HUES48 (cell line): ENCODE results near the gene RPS27.
A peak's percentile ranks its signal among the peaks of the same experiment; 100 is the strongest.
"Not testable (repeated sequence)": the region's sequence is repeated elsewhere in the genome, so short reads cannot be mapped to it uniquely, and the experiment has no call there.

Source experiments
- H3K27ac ChIP-seq: one replicate; pipeline ENCODE4 v1.7.0; 2013; ENCODE audit warnings: low read depth, low read length, inconsistent platforms
- H3K27me3 ChIP-seq: 2 replicates; pipeline ENCODE4 v1.6.1; 2013; ENCODE audit warnings: mild to moderate bottlenecking, low read length; ENCODE audit not compliant: control insufficient read depth, insufficient read depth
- H3K36me3 ChIP-seq: 2 replicates; pipeline ENCODE4 v1.6.1; 2013; ENCODE audit warnings: low read length; ENCODE audit not compliant: control insufficient read depth, insufficient read depth
- H3K4me1 ChIP-seq: 2 replicates; pipeline ENCODE4 v1.6.1; 2013; ENCODE audit warnings: mild to moderate bottlenecking, low read length; ENCODE audit not compliant: control insufficient read depth, insufficient read depth
- H3K4me3 ChIP-seq: 2 replicates; pipeline ENCODE4 v1.5.1; 2013; ENCODE audit warnings: mild to moderate bottlenecking, low read depth, low read length
- H3K9ac ChIP-seq: 2 replicates; pipeline ENCODE4 v1.6.1; 2013; ENCODE audit warnings: mild to moderate bottlenecking, low read depth, low read length, moderate library complexity
- H3K9me3 ChIP-seq: 2 replicates; pipeline ENCODE4 v1.6.1; 2013; ENCODE audit warnings: low read length; ENCODE audit not compliant: control insufficient read depth, insufficient read depth

Gene RPS27

DNA sequence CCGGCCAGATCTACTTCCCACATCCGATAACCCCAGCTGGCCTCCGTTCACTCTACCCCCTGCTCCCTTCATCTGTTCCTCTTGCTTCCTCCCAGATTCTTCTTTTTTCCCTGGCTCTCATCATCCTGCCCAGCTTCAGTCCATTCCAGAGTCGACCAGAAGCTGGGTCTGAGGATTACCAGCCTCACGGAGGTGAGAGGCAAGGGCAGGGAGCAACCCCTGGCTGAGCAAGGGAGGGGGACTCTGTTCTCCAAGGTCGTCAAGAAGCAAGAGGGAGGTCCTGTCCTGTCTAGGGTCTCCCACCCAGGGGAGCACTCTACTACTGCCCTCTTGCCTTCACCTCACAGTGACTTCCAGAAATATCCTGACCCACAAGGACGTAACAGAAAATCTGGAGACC, 17.0 kb upstream of the RPS27 start:
- H3K27ac ChIP-seq, result no peak overlapping the region
- H3K9ac ChIP-seq, result no peak overlapping the region
- H3K9me3 ChIP-seq, result no peaks in the 10 kb centered on the region
- H3K4me3 ChIP-seq, result no peak overlapping the region
- peaks cover 34% of the 10 kb centered on the region for H3K36me3 ChIP-seq
- H3K4me1 ChIP-seq, result peaks cover 7% of the 10 kb centered on the region; the same call in 1 of the 2 replicates
- no peaks in the 10 kb centered on the region for H3K27me3 ChIP-seq

DNA sequence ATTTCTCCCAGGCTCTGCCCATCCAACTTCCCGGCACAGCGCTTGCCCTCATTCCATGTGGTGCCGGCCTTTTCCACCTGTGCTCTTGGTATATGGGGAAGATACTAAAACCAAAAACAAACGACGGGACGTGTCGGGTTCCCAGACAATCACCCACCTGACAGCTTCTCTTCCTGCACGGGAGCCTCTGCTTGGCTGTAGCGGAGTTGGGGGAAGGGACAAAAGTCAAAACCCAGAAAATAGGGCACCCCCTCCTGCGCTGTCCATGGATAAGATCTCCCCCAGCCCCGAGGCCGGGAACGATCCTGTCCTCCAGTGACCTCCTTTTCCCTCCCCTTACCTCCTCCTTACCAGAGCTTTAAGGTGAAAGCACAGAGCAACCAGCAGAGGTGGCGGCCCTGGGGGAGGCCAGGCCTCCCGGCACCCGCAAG, 13.7 kb upstream of the RPS27 start:
- peaks cover 50% of the 10 kb centered on the region for H3K36me3 ChIP-seq
- peak overlapping the region; percentile 96 for H3K4me3 ChIP-seq
- H3K27ac ChIP-seq, result peak overlapping the region; percentile 95
- no peaks in the 10 kb centered on the region for H3K27me3 ChIP-seq
- H3K9me3 ChIP-seq, result no peaks in the 10 kb centered on the region
- peak overlapping the region; percentile 89 for H3K9ac ChIP-seq
- H3K4me1 ChIP-seq, result peaks cover 4% of the 10 kb centered on the region; the same call in 1 of the 2 replicates

DNA sequence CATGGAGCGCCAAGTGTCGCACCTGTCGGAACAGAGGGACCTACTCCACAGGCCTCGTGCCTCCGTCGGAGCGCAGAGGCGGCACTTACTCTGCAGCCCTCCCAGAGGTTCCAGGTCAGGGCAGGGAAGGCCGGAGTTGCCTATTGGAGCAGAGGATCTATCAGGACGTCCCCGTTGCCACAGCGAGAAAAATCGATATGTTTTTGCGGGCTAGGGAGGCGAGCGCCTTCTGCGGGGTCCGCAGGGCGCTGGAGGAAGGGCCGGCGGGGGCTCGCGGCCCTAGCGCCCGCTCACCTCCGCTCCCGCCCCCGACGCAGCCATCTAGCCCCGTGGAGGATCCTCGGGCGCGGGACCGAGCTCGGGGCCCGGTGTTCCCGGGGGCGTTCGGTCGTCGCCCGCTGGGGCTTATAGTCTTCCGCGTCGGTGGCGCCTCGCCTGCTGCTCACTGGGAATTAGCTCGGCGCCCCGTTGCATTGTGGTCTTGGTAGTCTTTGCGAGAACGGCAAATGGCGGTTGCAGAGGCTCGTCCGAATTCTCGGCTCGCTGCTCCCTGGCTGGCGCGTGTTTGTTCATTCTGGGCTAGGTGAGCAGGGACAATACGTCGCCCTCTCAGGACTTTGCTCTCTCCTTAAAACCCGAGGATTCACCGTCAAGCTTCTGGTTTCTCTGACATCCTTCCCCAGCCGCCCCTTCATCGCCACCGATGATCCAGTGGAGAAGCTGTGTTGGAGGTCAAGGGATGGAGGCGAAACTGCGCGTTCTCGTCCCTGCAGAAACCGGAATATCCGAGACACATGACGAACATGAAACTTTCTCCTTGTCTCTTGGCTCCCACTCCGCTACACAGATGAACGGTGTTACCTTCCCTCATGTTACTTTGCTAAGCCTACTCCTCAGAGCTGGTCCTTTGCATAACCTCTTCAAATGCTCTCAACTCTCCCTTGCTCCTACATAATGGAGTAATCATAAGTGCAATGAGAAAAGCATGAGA, 13.0 kb upstream of the RPS27 start, which contains the start of gene JTB:
TSS of gene JTB (minus strand) at position 425 of the 991 bp plus-strand sequence. CDS start at position 3, 422 bp downstream.
- H3K27me3 ChIP-seq, result no peaks in the 10 kb centered on the region
- H3K9me3 ChIP-seq, result no peaks in the 10 kb centered on the region
- peaks cover 57% of the 10 kb centered on the region for H3K36me3 ChIP-seq
- peak within 1 kb of the TSS; percentile 89 for H3K9ac ChIP-seq
- H3K4me3 ChIP-seq, result peak within 1 kb of the TSS; percentile 96
- peaks cover 4% of the 10 kb centered on the region; the same call in 1 of the 2 replicates for H3K4me1 ChIP-seq
- H3K27ac ChIP-seq, result peak within 1 kb of the TSS; percentile 95

DNA sequence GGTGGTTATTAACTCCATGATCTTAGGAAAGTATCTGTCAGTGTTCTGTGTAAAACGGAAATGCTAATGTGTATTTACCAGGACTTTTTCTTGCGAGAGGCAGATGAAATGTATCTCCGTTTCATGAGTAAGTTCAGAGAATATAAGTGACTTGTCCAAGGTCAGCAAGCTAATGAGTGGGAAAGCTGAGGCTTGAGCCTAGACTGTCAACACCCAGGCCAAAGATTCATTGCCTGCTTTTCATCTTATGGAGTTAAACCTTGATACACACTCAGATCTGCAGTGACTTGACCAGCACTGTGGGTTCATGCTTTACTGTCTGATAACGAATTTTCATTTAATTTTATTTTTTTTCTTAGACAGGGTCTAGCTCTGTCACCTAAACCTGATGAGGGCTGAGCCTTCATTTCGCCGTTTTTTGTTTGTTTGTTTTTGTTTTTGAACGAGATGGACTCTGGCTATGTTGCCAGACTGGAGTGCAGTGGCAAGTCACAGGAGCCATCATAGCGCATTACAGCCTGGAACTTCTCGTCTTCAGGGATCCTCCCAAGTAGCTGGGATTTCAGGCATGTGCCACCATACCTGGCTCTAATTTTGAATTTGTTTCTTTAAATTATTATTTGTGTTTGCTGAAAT, 12.2 kb upstream of the RPS27 start:
- H3K9me3 ChIP-seq, result no peaks in the 10 kb centered on the region
- peaks cover 55% of the 10 kb centered on the region for H3K36me3 ChIP-seq
- H3K9ac ChIP-seq, result no peak overlapping the region
- H3K27me3 ChIP-seq, result no peaks in the 10 kb centered on the region
- H3K4me3 ChIP-seq, result peak overlapping the region; percentile 96
- H3K27ac ChIP-seq, result peak overlapping the region; percentile 95
- H3K4me1 ChIP-seq, result peaks cover 4% of the 10 kb centered on the region; the same call in 1 of the 2 replicates

DNA sequence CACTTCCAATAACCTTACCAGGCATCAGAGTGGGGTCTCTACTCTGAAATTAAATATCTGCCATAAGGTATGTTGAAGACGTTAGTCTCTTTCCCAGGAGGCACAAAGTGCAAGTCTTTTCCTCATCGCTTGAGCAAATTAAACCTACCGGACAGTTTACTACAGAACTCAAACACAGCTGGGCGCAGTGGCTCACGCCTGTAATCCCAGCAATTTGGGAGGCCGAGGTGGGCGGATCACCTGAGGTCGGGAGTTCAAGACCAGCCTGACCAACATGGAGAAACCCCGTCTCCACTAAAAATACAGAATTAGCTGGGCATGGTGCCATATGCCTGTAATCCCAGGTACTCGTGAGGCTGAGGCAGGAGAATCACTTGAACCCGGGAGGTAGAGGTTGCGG, 11.5 kb upstream of the RPS27 start:
- not testable (repeated sequence) for H3K4me3 ChIP-seq, H3K27me3 ChIP-seq, H3K4me1 ChIP-seq, H3K9ac ChIP-seq, H3K27ac ChIP-seq, H3K9me3 ChIP-seq
- peaks cover 51% of the 10 kb centered on the region for H3K36me3 ChIP-seq

DNA sequence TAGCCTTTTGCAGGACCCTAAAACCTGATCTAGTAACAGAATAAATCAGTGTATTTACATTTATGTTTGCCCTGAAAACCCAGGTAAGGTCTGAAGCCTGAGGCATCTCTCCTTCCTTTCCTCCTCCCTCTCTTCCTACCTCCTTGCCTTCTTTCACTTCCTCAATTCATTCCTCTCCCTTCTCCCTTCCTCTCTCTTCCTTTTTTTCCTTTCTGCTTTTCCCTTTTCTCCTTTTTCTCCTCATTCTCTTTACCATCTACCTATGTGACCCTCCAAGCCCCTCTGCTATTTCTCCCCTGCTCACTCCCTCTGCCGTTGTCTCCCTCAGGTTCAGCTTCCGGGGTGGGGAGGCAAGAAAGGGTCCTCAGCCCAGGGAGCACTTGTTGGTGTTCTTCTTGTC, 8.8 kb upstream of the RPS27 start:
- not testable (repeated sequence) for H3K9ac ChIP-seq, H3K9me3 ChIP-seq
- peaks cover 35% of the 10 kb centered on the region for H3K36me3 ChIP-seq

DNA sequence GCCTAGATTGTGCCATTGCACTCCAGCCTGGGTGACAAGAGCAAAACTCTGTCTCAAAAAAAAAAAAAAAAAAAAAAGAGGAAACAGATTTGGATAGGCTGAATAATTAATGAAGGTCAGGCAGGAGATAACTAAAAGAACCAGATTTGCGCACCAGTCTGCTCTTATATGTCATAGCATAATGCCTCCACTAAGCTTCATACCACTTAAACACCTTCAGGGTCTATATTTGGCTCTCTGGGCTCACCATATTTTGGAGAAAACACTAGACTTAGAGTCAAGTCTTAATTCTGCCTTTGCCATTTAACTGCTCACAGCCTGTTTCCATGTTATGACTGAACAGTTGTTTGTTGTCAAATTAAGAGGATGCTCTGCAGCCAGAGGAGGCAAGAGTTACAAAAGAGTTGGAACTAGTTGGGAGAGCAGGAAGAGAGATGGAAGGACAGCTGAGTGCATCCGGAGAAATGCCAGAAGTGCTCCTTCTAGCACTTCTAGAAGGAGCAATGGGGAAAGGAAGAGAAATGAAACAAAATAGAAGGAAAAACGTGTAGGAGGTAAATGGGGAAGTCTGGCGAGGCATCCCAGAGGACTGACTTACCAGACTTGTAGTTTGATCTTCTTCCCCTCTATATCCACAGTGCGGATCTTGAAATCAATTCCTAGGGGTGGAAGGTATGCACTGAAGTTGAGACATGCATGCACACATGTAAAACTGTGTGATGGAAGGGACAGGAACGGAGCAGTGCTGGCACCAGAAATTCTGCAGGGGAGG, 6.3 kb upstream of the RPS27 start:
- Histone ChIP-seq H3K4me1 (peaks cover 10% of the 10 kb centered on the region; the same call in 1 of the 2 replicates), H3K27ac (peak overlapping the region; percentile 89), H3K9me3 (no peaks in the 10 kb centered on the region), H3K36me3 (peaks cover 30% of the 10 kb centered on the region), H3K9ac (no peak overlapping the region), H3K4me3 (peak overlapping the region; percentile 91), H3K27me3 (no peaks in the 10 kb centered on the region)

More for the DNA sequence above, 8.8 kb upstream of the RPS27 start:
- H3K4me1 ChIP-seq, H3K27me3 ChIP-seq, H3K4me3 ChIP-seq, H3K27ac ChIP-seq: not testable (repeated sequence)

DNA sequence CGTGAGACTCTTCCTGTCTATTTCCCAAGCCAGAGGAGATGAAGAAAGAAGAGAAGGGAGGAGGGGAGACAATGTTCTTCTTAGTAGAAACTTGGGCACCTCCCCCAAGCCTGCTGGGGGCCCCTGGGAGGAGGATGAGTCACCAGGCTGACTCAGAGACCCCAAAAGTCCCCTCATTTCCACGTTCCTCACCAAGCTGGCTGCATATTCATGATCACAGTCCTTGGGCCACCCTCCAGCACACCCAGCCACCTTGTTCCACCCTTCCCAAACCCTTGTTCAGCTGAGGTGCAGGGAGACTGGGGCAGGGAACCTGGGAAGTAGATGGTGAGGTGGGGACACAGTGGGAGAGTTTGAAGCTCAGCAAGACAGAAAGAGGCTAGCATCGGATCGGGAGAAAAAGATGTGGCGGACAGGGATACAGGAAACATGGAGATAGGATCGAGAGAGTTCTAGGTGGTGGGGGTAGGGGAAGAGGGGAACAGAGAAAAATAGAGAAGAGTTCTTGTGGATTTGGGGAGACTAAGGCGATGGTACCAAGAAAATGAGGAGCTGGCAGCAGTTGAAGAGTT, 5.1 kb upstream of the RPS27 start:
- Histone ChIP-seq H3K9ac (peak overlapping the region; percentile 82), H3K36me3 (peaks cover 30% of the 10 kb centered on the region), H3K4me1 (peaks cover 10% of the 10 kb centered on the region; the same call in 1 of the 2 replicates), H3K4me3 (peak overlapping the region; percentile 91), H3K27me3 (no peaks in the 10 kb centered on the region), H3K9me3 (no peaks in the 10 kb centered on the region), H3K27ac (peak overlapping the region; percentile 89)

DNA sequence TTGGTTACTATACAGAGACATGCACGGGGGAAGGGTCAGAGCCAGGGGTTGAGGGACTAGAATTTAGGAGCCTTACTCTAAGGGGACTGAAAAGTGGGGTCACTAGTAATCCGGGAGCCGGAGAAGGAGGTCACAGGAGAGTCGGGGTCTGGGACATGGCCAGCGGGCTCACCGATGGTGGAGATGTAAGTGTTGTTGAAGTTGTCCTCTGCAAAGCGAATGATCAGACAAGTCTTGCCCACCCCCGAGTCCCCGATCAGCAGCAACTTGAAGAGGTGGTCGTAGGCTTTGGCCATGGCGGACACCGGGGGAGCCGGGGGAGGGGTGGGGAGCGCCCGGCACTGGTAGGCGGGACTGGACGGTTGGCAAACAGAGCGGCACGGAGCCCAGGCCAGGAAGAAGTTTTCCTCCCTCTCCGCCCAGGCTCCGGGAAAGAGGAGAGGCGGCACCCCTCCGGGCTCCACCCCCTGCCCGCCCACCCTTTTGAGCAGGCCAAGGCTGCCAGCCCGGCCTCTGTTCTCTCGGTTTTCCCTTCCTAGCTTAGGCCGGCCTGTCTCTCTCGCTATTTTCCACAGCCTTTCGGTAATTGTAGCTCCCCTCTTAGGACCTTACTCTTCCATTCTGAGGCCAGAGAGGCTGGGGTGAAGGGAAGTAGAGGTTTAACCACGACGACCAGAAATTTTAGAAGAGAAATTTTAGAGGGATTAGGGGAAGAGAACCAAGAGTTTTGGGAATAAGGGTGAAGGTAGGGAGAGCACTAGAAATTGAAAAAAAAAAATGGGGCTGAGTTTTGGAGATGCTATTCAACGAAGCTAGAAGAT, 4.4 kb upstream of the RPS27 start, which contains the start of gene RAB13:
TSS of gene RAB13 (minus strand) at position 399 of the 821 bp plus-strand sequence. CDS start at position 296, 103 bp downstream.
- peak within 1 kb of the TSS; percentile 91 for H3K4me3 ChIP-seq
- peak within 1 kb of the TSS; percentile 82 for H3K9ac ChIP-seq
- H3K27me3 ChIP-seq, result no peaks in the 10 kb centered on the region
- peak within 1 kb of the TSS; percentile 89 for H3K27ac ChIP-seq
- no peaks in the 10 kb centered on the region for H3K9me3 ChIP-seq
- H3K36me3 ChIP-seq, result peaks cover 28% of the 10 kb centered on the region
- peaks cover 10% of the 10 kb centered on the region; the same call in 1 of the 2 replicates for H3K4me1 ChIP-seq
